ENCODE results near the gene TBC1D22B. TPM values are rescaled to one million over a fixed set of nuclear protein-coding genes. Genes with fewer than 3 reads are reported as not detected.

Gene TBC1D22B
- total and polyA plus RNA-seq, 2 of the 13 experiments (the other 11 are each of a cell fraction or from before 2014, with no cell fraction given): 9.7 to 12.9 TPM

- no peak for TF ChIP-seq KIAA2018 (CRISPR knock-in tag; IDR thresholded peaks at IDR 0.05; ENCODE audit: borderline replicate concordance)
- TF ChIP-seq KLF6 (CRISPR knock-in tag; IDR thresholded peaks at IDR 0.05): 0 out of 2 replicates have a peak, but pooled peaks have one; percentile 38
- no peak for TF ChIP-seq ZNF205 (CRISPR knock-in tag; IDR thresholded peaks at IDR 0.05)
- no peak for TF ChIP-seq PLSCR1 (CRISPR knock-in tag; IDR thresholded peaks at IDR 0.05; ENCODE audit: borderline replicate concordance)
- TF ChIP-seq NR2F6 (IDR thresholded peaks at IDR 0.05): 0 out of 2 replicates have a peak, but pooled peaks have one; percentile 20
- TF ChIP-seq NR2F6 (CRISPR knock-in tag; IDR thresholded peaks at IDR 0.05): no peak
- no peak for TF ChIP-seq CBX1 (IDR thresholded peaks at IDR 0.05; ENCODE audit: low read depth)
- TF ChIP-seq ATF4 (CRISPR knock-in tag; IDR thresholded peaks at IDR 0.05): no peak
- 0 out of 2 replicates have a peak, but pooled peaks have one; percentile 33 for TF ChIP-seq HOMEZ (CRISPR knock-in tag; IDR thresholded peaks at IDR 0.05; ENCODE audit: low read depth)
- TF ChIP-seq ELF3 (CRISPR knock-in tag; IDR thresholded peaks at IDR 0.05): 0 out of 2 replicates have a peak, but pooled peaks have one; percentile 28
- peak; percentile 26; the same call in 1 of the 2 replicates for TF ChIP-seq SALL1 (CRISPR knock-in tag; IDR thresholded peaks at IDR 0.05)
- no peak for TF ChIP-seq IKZF5 (CRISPR knock-in tag; IDR thresholded peaks at IDR 0.05)
- no peak for TF ChIP-seq MAZ (IDR thresholded peaks at IDR 0.05; ENCODE audit: borderline replicate concordance, low read depth, low read length)
- 0 out of 2 replicates have a peak, but pooled peaks have one; percentile 56 for TF ChIP-seq MAZ (CRISPR knock-in tag; IDR thresholded peaks at IDR 0.05; ENCODE audit: low read depth)
- TF ChIP-seq EZH2 (conservative IDR thresholded peaks at IDR 0.05; ENCODE audit: low read depth, low read length): peak; percentile 72; the same call in 1 of the 2 replicates
- 0 out of 2 replicates have a peak, but pooled peaks have one; percentile 40 for TF ChIP-seq ZKSCAN1 (IDR thresholded peaks at IDR 0.05; ENCODE audit: low read length)
- TF ChIP-seq SALL2 (CRISPR knock-in tag; IDR thresholded peaks at IDR 0.05): no peak
Measured at GRCh38 chr6:37210313-37210968, 47.1 kb upstream of the TBC1D22B start (continued).

All from HepG2 (cell line).